ENCODE results near the gene MFAP5. TPM values are rescaled to one million over a fixed set of nuclear protein-coding genes. Genes with fewer than 3 reads are reported as not detected.

MFAP5 gene
- polyA plus RNA-seq, 2 of the 4 experiments (the other 2 are of a cell fraction) = 0.40 TPM

GRCh38 chr12:8665759-8666158 lies 3.1 kb upstream of the MFAP5 start:
- ATAC-seq (no peak), DNase-seq (ENCODE audit: low read depth in 1 of 2, low spot score in 1 of 2) (no peak)
- H3K4me3 ChIP-seq = no peak overlapping the region

DNA sequence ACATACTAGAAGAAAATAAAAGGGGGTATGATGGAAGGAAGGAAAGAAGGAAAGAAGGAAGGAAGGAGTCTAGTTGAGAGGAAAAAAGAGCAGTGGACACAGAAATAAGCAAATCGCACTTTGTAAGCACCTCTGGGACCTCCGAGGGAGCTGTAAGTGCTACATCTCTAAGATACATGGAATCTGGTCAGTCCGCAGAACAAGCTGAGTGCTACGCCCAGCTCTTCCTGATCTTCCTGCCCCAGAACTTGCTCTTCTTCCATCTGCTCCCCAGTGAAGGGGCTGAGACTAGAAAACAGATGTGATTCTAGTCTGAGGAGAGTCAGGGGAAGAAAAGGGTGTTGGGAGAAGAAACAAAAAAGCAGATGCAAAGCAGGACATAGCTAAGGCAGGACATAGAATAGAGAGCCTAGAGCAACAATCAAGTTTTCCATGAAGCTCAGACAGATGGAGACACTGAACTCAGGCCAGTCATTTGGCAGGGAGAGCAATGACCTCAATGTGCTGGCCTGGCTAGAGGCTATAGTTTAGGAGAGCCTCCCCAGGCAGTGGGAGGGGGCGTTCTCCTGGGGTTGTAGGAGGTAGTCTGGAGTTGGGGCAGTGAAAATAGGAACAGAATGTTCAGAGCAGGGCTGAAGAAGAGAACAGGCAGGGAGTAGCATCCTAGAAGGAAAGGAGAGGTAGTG lies 1.7 kb upstream of the MFAP5 start:
- DNase-seq (ENCODE audit: low read depth in 1 of 2, low spot score in 1 of 2) = no peak
- Histone ChIP-seq H3K4me1 (no peaks in the 10 kb centered on the region), H3K4me2 (no peak overlapping the region), H3K4me3 (no peak overlapping the region), H3K9me3 (no peaks in the 10 kb centered on the region), H3K27ac (no peak overlapping the region)
- WGBS (ENCODE audit: missing lambda C conversion rate) = 37% methylated on average over 5 of the region's 5 CpGs
- TF ChIP-seq ESRRA (IDR thresholded peaks at IDR 0.05; ENCODE audit: borderline replicate concordance, low read length) (no peak), CHD2 (IDR thresholded peaks at IDR 0.05; ENCODE audit: low read length, partially characterized antibody) (no peak), SMC3 (IDR thresholded peaks at IDR 0.05) (no peak), BCL3 (IDR thresholded peaks at IDR 0.05) (no peak), ZSCAN20 (CRISPR knock-in tag; IDR thresholded peaks at IDR 0.05) (no peak), CBX2 (IDR thresholded peaks at IDR 0.05; ENCODE audit: borderline replicate concordance, low read depth) (no peak)
- TF ChIP-seq, protein P1, sequence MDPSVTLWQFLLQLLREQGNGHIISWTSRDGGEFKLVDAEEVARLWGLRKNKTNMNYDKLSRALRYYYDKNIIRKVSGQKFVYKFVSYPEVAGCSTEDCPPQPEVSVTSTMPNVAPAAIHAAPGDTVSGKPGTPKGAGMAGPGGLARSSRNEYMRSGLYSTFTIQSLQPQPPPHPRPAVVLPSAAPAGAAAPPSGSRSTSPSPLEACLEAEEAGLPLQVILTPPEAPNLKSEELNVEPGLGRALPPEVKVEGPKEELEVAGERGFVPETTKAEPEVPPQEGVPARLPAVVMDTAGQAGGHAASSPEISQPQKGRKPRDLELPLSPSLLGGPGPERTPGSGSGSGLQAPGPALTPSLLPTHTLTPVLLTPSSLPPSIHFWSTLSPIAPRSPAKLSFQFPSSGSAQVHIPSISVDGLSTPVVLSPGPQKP (IDR thresholded peaks at IDR 0.05; ENCODE audit: low read depth, low read length) = no peak
- no peak for ATAC-seq
- CTCF ChIA-PET = interaction anchor here (0.6 to 1.6 kb wide), 2 partner anchors 120 to 359 kb away, joined by 5 read pairs; no protein-coding TSS in a partner anchor
- no peak for FAIRE-seq
- POLR2A ChIA-PET = no interaction called here

More at GRCh38 chr12:8665759-8666158, 3.1 kb upstream of the MFAP5 start:
- Histone ChIP-seq H3K9me3 (no peaks in the 10 kb centered on the region), H3K4me1 (no peaks in the 10 kb centered on the region), H3K4me2 (no peak overlapping the region), H3K27ac (no peak overlapping the region)
- POLR2A ChIA-PET = no interaction called here
- WGBS (ENCODE audit: missing lambda C conversion rate) = 48% methylated on average over 4 of the region's 4 CpGs
- no peak for FAIRE-seq
- TF ChIP-seq HDAC2 (IDR thresholded peaks at IDR 0.05) = no peak
- no peak for TF ChIP-seq EP300 (IDR thresholded peaks at IDR 0.05)
- no peak for TF ChIP-seq BHLHE40 (IDR thresholded peaks at IDR 0.05; ENCODE audit: low read depth, low read length)
- no peak for TF ChIP-seq JUNB (IDR thresholded peaks at IDR 0.05)
- TF ChIP-seq HOXA7 (CRISPR knock-in tag; IDR thresholded peaks at IDR 0.05) = no peak
- TF ChIP-seq CEBPB (IDR thresholded peaks at IDR 0.05) = no peak
- no peak for TF ChIP-seq MAZ (IDR thresholded peaks at IDR 0.05; ENCODE audit: borderline replicate concordance, low read depth, low read length)
- TF ChIP-seq KDM5A (IDR thresholded peaks at IDR 0.05) = no peak
- no peak for TF ChIP-seq CHD2 (IDR thresholded peaks at IDR 0.05; ENCODE audit: low read length, partially characterized antibody)
- no peak for TF ChIP-seq SREBF2 (IDR thresholded peaks at IDR 0.05)
- TF ChIP-seq RFX5 (IDR thresholded peaks at IDR 0.05) = no peak
- no peak for TF ChIP-seq NFE2L2 (conservative IDR thresholded peaks at IDR 0.05; ENCODE audit: low read length)
- TF ChIP-seq POLR2A (IDR thresholded peaks at IDR 0.05; ENCODE audit: low read length) = no peak
- CTCF ChIA-PET = interaction anchor here (0.6 to 1.9 kb wide), 5 partner anchors 8 to 225 kb away, joined by 4 to 9 read pairs (median 5); no protein-coding TSS in a partner anchor

DNA sequence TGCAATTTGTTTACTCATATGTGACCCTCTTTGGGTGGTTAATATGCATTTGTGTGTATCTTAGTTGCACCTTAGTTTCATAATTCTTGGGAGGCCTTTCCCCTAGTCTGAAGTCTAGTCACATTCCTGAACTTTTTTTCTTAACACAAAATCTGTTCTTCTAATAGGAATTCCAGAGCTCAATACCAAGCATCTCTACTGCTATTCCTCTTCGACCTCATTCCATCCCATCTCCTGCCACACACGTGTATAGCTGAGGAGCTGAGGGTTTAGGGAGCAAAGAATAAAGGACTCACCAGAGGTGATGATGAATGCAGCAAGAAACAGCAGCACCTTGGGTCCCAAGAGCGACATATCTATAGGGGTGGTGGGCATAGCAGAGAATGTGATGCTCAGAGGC lies 875 bp downstream of the MFAP5 start:
- ATAC-seq (no peak), DNase-seq (ENCODE audit: low read depth in 1 of 2, low spot score in 1 of 2) (no peak), FAIRE-seq (no peak)
- Histone ChIP-seq H3K9me3 (no peaks in the 10 kb centered on the region), H3K4me1 (no peaks in the 10 kb centered on the region; the same call in 2 of the 3 replicates), H3K4me2 (no peak overlapping the region), H3K4me3 (no peak overlapping the region), H3K27ac (no peak overlapping the region)
- 23% methylated on average over 3 of the region's 3 CpGs for WGBS (ENCODE audit: missing lambda C conversion rate)
- ChIA-PET POLR2A (no interaction called here), CTCF (interaction anchor here (0.6 to 2.9 kb wide), 3 partner anchors 20 to 388 kb away, joined by 3 to 9 read pairs (median 4); no protein-coding TSS in a partner anchor)
- TF ChIP-seq EHMT2 (IDR thresholded peaks at IDR 0.05; ENCODE audit: low read depth) (no peak), POLR2AphosphoS2 (conservative IDR thresholded peaks at IDR 0.05; ENCODE audit: low read length) (no peak), RARB (CRISPR knock-in tag; IDR thresholded peaks at IDR 0.05) (no peak), CEBPB (IDR thresholded peaks at IDR 0.05) (no peak), MAZ (IDR thresholded peaks at IDR 0.05; ENCODE audit: borderline replicate concordance, low read depth, low read length) (no peak)
- TF ChIP-seq, protein P1 (IDR thresholded peaks at IDR 0.05; ENCODE audit: low read depth, low read length) = no peak

Measured in A549 (cell line).